ENCODE measurements around the gene GLRA1.
"Not testable (repeated sequence)": the region's sequence is repeated elsewhere in the genome, so short reads cannot be mapped to it uniquely, and the experiment has no call there.

The GLRA1 gene

GRCh38 chr5:151885138-151885908 is 39.3 kb downstream of the GLRA1 start:
- no peak for DNase-seq (ENCODE audit: low spot score)

GRCh38 chr5:151881621-151882225 is 42.9 kb downstream of the GLRA1 start:
- no peak for DNase-seq (ENCODE audit: low spot score)

GRCh38 chr5:151880324-151880723 is 44.3 kb downstream of the GLRA1 start:
- no peak for DNase-seq (ENCODE audit: low spot score)

GRCh38 chr5:151873701-151874100 is 51.0 kb downstream of the GLRA1 start:
- no peak for DNase-seq (ENCODE audit: low spot score)

GRCh38 chr5:151872701-151873100 is 52.0 kb downstream of the GLRA1 start:
- DNase-seq (ENCODE audit: low spot score) = no peak

- no peak for DNase-seq (ENCODE audit: low spot score)
These were observed 53.8 kb downstream of the GLRA1 start for GRCh38 chr5:151870820-151871219.

GRCh38 chr5:151870271-151870670 is 54.4 kb downstream of the GLRA1 start:
- no peak for DNase-seq (ENCODE audit: low spot score)

- no peak for DNase-seq (ENCODE audit: low spot score)
These were observed 54.8 kb downstream of the GLRA1 start for GRCh38 chr5:151869843-151870242.

GRCh38 chr5:151868451-151868850 is 56.2 kb downstream of the GLRA1 start:
- no peak for DNase-seq (ENCODE audit: low spot score)

- no peak for DNase-seq (ENCODE audit: low spot score)
These were observed 60.4 kb downstream of the GLRA1 start for GRCh38 chr5:151864061-151864748.

- no peak for DNase-seq (ENCODE audit: low spot score)
These were observed 61.1 kb downstream of the GLRA1 start for GRCh38 chr5:151863566-151863965.

- DNase-seq (ENCODE audit: low spot score) = no peak
These were observed 61.7 kb downstream of the GLRA1 start for GRCh38 chr5:151862811-151863472.

- DNase-seq (ENCODE audit: low spot score) = not testable (repeated sequence)
These were observed 63.8 kb downstream of the GLRA1 start for GRCh38 chr5:151860867-151861266.

GRCh38 chr5:151856861-151857260 is 67.8 kb downstream of the GLRA1 start:
- DNase-seq (ENCODE audit: low spot score) = no peak

GRCh38 chr5:151855701-151856100 is 69.0 kb downstream of the GLRA1 start:
- no peak for DNase-seq (ENCODE audit: low spot score)

- DNase-seq (ENCODE audit: low spot score) = no peak
These were observed 76.8 kb downstream of the GLRA1 start for GRCh38 chr5:151847871-151848270.

GRCh38 chr5:151846765-151847164 is 77.9 kb downstream of the GLRA1 start:
- no peak for DNase-seq (ENCODE audit: low spot score)

- DNase-seq (ENCODE audit: low spot score) = not testable (repeated sequence)
These were observed 91.8 kb downstream of the GLRA1 start for GRCh38 chr5:151832843-151833242.

GRCh38 chr5:151829370-151829769 is 95.3 kb downstream of the GLRA1 start:
- DNase-seq (ENCODE audit: low spot score) = no peak

- DNase-seq (ENCODE audit: low spot score) = peak; percentile 74
These were observed 99.2 kb downstream of the GLRA1 start for GRCh38 chr5:151825445-151825844.

- no peak for DNase-seq (ENCODE audit: low spot score)
These were observed 102.5 kb downstream of the GLRA1 start for GRCh38 chr5:151822141-151822540.

GRCh38 chr5:151820903-151821302 is 103.7 kb downstream of the GLRA1 start:
- DNase-seq (ENCODE audit: low spot score) = no peak

- no peak for DNase-seq (ENCODE audit: low spot score)
These were observed 104.4 kb downstream of the GLRA1 start for GRCh38 chr5:151820271-151820670.

All from ecto neural progenitor cell (in vitro differentiated cells).